OCI-LY3 (cell line): ENCODE measurements around the gene IQCN.

Experiments
- H2AFZ ChIP-seq: fragments of 200-600, 300-600 bp; shearing (Covaris generic); 2 replicates; pipeline ENCODE4 v1.6.0; 2014; ENCODE audit warnings: antibody characterized with exemption, low read depth, low read length
- H3K27ac ChIP-seq: fragments of 200-600, 300-600 bp; sonication (generic); 2 replicates; pipeline ENCODE4 v1.5.1; 2014; ENCODE audit warnings: mild to moderate bottlenecking, low read length, moderate library complexity, mixed read lengths
- H3K27me3 ChIP-seq: fragments of 200-600, 300-600 bp; sonication (generic); 2 replicates; pipeline ENCODE4 v1.6.1; 2014; ENCODE audit warnings: low read depth, low read length, mixed read lengths
- H3K36me3 ChIP-seq: fragments of 200-600, 300-600 bp; sonication (generic); replicated peaks from 2 replicates; pipeline ENCODE3; 2014; ENCODE audit warnings: low read depth, low read length, mixed read lengths
- H3K4me1 ChIP-seq: fragments of 300-600, 200-600 bp; sonication (generic); 2 replicates; pipeline ENCODE4 v1.6.1; 2014; ENCODE audit warnings: low read length, mixed read lengths
- H3K4me2 ChIP-seq: fragments of 200-600, 300-600 bp; sonication (generic); 2 replicates; pipeline ENCODE4 v1.6.1; 2014; ENCODE audit warnings: low read length, mixed read lengths
- H3K4me3 ChIP-seq: fragments of 300-600, 200-600 bp; sonication (generic); 2 replicates; pipeline ENCODE4 v1.5.1; 2014; ENCODE audit warnings: antibody characterized with exemption, mild to moderate bottlenecking, low read length, moderate library complexity
- H3K79me2 ChIP-seq: fragments of 300-600, 200-600 bp; shearing (Covaris generic); 2 replicates; pipeline ENCODE4 v1.6.1; 2014; ENCODE audit warnings: mild to moderate bottlenecking, low read length, mixed read lengths
- H3K9ac ChIP-seq: fragments of 300-600, 200-600 bp; shearing (Covaris generic); 2 replicates; pipeline ENCODE4 v1.6.0; 2014; ENCODE audit warnings: mild to moderate bottlenecking, low read length, moderate library complexity
- H3K9me3 ChIP-seq: fragments of 200-600, 300-600 bp; shearing (Covaris generic); 2 replicates; pipeline ENCODE4 v1.6.1; 2014; ENCODE audit warnings: low read length, mixed read lengths; ENCODE audit not compliant: insufficient read depth
- H4K20me1 ChIP-seq: fragments of 200-600, 300-600 bp; sonication (generic); 2 replicates; pipeline ENCODE4 v1.6.1; 2016; ENCODE audit warnings: low read length, mixed read lengths; ENCODE audit not compliant: insufficient read depth
- EZH2phosphoT487 ChIP-seq: fragments of 200-600 bp; shearing (Covaris generic); IDR thresholded peaks from 2 replicates; pipeline ENCODE4 v1.6.1; 2018; ENCODE audit warnings: antibody characterized with exemption, mixed run types, low read depth
- TF ChIP-seq, protein P1 (sequence below): fragments of 200-600, 300-600 bp; sonication (generic); IDR thresholded peaks from 2 replicates; pipeline ENCODE4 v1.5.1; 2014; ENCODE audit warnings: antibody characterized with exemption, low read length, low read depth

Gene IQCN

DNA sequence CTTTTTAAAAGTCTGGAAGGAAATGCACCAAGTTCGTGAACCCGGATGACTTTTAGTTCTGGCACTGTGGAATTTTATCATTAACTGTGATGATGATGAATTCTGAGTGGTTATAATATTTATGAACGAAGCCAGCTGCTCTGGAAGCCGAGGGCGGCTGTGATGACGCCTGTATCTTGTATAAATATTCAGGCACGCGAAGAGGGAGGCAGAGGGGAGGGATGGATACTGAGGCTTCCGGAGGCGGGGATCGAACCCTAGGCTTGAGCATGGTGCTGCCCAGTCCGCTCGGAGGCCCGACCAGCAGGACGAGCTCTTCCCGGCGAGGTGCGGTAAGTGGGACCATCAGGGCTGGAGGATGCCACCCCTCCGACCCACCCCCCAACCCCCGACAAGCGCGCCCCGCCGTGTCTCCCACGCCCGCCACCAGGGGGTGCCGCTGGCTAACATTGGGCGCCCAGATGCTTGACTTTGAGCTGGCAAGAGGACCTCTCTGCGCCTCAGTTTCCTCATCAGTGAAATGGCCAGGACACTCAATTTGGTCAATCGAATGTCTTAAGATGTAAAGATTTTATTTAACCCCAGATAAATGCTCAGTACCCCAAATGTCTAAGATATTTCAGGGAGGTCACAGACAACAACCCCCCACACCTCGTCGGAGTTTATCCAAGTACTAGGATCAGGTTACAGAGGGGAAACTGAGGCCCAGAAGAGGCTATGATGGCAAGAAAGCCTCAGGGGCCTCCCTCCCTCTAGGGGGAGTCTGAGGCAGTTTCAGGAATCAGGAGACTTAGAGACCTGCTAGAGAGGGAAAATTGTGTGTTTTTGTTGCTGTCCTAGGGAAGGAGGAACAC, 65.9 kb downstream of the IQCN start:
- peaks cover 6% of the 10 kb centered on the region for H3K4me1 ChIP-seq
- peaks cover 2% of the 10 kb centered on the region; the same call in 1 of the 2 replicates for H3K79me2 ChIP-seq
- no peaks in the 10 kb centered on the region for H3K9me3 ChIP-seq
- no peak overlapping the region for H2AFZ ChIP-seq
- H3K4me3 ChIP-seq: no peak overlapping the region
- no peak overlapping the region for H3K27ac ChIP-seq
- H3K4me2 ChIP-seq: no peak overlapping the region
- H3K27me3 ChIP-seq: peaks cover 25% of the 10 kb centered on the region
- TF ChIP-seq, protein P1, sequence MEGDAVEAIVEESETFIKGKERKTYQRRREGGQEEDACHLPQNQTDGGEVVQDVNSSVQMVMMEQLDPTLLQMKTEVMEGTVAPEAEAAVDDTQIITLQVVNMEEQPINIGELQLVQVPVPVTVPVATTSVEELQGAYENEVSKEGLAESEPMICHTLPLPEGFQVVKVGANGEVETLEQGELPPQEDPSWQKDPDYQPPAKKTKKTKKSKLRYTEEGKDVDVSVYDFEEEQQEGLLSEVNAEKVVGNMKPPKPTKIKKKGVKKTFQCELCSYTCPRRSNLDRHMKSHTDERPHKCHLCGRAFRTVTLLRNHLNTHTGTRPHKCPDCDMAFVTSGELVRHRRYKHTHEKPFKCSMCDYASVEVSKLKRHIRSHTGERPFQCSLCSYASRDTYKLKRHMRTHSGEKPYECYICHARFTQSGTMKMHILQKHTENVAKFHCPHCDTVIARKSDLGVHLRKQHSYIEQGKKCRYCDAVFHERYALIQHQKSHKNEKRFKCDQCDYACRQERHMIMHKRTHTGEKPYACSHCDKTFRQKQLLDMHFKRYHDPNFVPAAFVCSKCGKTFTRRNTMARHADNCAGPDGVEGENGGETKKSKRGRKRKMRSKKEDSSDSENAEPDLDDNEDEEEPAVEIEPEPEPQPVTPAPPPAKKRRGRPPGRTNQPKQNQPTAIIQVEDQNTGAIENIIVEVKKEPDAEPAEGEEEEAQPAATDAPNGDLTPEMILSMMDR: peak; percentile 82
- TF ChIP-seq EZH2phosphoT487: no peak
- H4K20me1 ChIP-seq: peaks cover under 1% of the 10 kb centered on the region; the same call in 1 of the 2 replicates
- no peak overlapping the region for H3K9ac ChIP-seq
- H3K36me3 ChIP-seq: no peaks in the 10 kb centered on the region
